HG03103 (cell line): ENCODE data around the gene LRRC56.
A peak's percentile ranks its signal among the peaks of the same experiment; 100 is the strongest.

Experiments
- ATAC-seq: cut with Tn5 transposase; IDR thresholded peaks from one replicate; pipeline ENCODE4 v1.9.1; 2021; ENCODE audit warnings: low read depth; ENCODE audit not compliant: unreplicated experiment

LRRC56 gene

GRCh38 chr11:556662-557256 is 19.4 kb downstream of the LRRC56 start:
- no peak for ATAC-seq

GRCh38 chr11:557328-558132 is 20.2 kb downstream of the LRRC56 start:
- no peak for ATAC-seq

- no peak for ATAC-seq
Observed at GRCh38 chr11:558503-558902, 21.2 kb downstream of the LRRC56 start.

- no peak for ATAC-seq
Observed at GRCh38 chr11:559020-559620, 21.8 kb downstream of the LRRC56 start.

DNA sequence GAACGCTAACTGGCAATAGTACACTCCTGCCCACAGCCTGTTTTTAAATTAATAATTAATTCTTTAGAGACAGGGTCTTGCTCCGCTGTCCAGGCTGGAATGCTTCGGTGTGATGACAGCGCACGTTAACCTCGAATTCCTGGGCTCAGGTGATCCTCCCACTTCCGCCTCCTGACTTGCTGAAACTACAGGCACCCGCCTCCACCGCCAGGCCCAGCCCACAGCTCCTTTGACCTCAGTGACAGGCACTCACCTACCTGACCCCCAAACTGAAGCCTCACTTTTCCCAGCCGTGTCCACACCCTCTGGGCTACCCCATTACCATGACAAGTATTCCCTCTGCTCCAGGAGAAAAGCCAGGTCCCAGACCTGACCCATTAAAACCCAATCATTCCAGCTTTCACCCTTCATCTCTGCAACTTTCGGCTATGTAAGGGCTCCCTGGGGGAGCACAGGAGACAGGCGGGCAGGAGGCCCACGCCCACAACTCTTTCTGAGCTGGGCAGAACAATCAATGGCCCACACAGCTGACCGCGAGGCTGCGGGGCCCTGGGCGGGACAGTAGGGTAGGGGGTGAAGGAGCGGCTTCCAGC is 22.5 kb downstream of the LRRC56 start:
- no peak for ATAC-seq

- peak; percentile 84 for ATAC-seq
Observed at GRCh38 chr11:560305-561147, 23.2 kb downstream of the LRRC56 start, which contains the start of the genes LMNTD2 and RASSF7. Gene LMNTD2, minus strand, starts transcription at chr11:560738. Its CDS starts 22 bp downstream, at chr11:560716. Gene RASSF7, plus strand, starts transcription at chr11:560970. Its CDS starts 799 bp downstream, at chr11:561769.

DNA sequence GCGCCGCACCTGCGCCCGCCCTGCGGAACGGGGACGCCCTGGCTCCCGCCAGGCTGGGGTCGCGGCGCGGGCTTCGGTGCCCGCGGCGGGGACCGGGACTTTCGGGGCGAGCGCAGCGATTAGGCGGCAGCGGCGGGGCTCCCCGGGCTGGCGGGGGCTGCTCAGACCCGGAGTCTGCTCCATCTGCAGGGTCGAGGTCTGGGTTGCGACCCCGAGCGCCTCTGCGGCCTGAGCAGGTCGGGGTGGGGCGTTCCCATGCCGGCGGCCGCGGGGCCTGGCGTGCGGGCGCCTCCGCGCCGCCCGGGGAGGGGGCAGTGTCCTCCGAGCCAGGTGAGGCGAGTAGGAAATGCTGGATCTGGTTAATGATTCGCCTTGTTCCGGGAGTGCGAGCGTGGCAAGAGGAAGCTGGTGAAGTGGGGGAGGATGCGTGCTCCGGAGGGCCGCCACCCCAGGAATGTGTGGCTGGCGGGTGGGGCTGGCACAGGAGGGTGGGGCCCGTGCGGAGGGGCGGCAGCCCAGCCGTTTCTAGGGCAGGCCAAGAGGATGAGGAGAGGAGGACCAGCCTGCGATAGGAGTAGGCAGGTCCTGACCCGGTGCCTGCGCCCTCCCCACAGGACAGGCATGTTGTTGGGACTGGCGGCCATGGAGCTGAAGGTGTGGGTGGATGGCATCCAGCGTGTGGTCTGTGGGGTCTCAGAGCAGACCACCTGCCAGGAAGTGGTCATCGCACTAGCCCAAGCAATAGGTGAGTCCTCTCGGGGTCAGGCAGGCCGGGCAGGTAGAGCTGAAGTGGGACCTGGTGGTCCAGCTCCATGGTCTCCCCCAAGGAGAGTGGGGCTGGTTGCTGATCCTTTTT is 24.0 kb downstream of the LRRC56 start:
- ATAC-seq, result peak; percentile 26

DNA sequence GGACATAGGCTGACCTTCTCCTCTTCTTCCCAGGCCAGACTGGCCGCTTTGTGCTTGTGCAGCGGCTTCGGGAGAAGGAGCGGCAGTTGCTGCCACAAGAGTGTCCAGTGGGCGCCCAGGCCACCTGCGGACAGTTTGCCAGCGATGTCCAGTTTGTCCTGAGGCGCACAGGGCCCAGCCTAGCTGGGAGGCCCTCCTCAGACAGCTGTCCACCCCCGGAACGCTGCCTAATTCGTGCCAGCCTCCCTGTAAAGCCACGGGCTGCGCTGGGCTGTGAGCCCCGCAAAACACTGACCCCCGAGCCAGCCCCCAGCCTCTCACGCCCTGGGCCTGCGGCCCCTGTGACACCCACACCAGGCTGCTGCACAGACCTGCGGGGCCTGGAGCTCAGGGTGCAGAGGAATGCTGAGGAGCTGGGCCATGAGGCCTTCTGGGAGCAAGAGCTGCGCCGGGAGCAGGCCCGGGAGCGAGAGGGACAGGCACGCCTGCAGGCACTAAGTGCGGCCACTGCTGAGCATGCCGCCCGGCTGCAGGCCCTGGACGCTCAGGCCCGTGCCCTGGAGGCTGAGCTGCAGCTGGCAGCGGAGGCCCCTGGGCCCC is 24.8 kb downstream of the LRRC56 start:
- ATAC-seq, result no peak

GRCh38 chr11:563066-563811 is 25.9 kb downstream of the LRRC56 start:
- no peak for ATAC-seq

DNA sequence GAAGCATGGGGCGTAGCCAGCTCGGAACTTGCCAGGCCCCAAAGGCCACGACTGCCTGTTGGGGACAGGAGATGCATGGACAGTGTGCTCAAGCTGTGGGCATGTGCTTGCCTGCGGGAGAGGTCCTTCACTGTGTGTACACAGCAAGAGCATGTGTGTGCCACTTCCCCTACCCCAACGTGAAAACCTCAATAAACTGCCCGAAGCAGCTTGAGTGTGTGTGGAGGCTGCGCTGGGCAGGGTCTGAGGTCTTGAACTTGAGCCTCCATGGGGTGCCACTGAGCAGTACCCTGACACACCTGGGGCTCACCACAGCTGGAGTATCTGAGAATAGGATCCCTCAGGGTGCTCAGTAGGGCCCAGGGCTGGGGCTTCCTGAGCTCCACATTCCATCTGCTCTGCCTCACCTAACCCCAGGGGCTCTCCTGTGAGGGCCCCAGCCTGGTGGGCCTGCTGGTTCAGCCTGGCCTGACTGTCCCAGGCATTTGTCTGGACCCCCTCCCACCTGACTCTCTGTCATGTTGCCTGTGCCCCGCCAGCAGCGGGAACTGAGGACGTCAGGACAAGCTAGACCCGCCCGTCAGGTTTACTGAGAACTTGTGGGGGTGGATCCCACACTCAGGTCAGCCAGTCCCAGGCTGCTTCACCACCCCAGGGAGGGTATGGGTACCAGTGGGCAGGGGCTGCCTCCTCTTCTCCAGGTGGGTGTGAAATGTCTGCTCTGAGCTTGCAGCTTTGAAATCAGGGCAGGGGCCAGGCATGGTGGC is 26.7 kb downstream of the LRRC56 start:
- ATAC-seq, result no peak

- no peak for ATAC-seq
Observed at GRCh38 chr11:565921-566509, 28.7 kb downstream of the LRRC56 start.

- no peak for ATAC-seq
Observed at GRCh38 chr11:567011-567628, 29.8 kb downstream of the LRRC56 start.

DNA sequence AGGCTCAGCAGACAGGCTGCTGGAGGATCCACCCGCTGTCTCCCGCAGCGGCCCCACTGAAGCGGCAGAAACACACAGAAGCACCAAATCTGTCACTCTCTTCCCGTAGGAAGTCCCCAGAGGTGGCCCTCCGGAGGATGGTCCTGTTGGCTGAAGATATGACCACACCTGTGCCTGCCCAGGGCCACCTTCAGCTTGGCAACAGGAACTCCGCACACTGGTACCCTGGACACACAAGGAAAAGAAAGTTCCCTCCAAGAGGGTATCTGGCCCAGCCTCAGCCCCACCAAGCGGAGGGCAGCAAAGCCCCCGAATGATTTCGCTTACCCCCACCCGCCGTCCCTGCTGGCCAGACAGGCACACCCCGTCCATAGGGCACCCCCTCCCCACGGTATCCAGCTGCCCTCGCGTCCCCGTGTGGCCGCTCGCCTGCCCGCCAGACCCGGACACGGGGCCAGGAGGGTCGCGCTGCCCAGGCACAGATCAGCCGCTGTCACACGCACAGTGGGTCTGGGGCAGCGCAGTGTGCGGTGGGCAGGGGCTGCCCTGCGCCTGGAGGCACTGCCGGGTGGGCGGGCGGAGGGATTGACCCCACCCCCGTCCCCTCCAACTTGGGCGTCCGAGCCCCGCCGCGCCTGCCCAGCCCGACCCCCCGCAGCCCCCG is 30.4 kb downstream of the LRRC56 start:
- ATAC-seq, result peak; percentile 14

DNA sequence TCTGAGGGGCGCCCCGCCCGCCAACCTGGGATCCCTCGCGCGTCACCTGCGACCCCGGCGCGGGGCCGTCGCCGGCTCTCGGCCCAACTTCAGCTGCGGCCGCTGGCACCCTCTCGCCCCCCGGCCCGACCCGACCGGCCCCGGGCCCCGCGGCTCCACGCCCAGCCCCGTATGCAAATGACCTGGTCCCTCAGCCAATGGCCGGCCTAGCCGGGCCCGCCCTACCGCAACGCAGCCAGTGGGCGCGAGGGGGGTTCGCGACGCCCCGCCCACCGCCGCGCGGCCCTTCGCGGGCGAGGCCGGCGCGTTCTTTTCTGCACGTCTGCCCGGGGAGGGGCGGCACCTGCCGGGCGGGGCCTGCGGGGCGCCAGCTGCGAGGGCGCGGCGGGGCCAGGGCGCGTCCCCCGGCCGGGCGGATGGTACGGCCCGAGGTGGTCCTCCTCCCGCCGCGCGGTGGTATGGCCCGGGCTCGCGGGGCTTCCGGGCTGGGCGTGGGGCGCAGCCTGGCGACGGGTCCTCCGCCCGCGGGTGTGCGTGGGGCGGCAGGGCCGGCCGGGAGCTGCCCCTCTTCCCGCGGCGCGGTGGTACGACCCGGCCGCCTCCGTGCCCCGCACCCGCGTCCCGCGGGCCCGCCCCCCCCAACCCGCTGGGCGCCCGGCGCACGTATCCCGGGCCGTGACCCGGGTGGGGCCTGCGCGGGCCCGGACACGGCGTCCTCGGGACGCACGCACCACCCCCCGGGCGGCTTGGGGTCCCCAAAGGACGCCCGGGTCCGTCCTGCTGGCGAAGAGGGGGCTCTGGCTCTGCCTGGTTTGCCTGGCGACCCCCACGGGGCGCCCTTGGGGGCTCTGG is 31.2 kb downstream of the LRRC56 start:
- ATAC-seq, result peak; percentile 84

DNA sequence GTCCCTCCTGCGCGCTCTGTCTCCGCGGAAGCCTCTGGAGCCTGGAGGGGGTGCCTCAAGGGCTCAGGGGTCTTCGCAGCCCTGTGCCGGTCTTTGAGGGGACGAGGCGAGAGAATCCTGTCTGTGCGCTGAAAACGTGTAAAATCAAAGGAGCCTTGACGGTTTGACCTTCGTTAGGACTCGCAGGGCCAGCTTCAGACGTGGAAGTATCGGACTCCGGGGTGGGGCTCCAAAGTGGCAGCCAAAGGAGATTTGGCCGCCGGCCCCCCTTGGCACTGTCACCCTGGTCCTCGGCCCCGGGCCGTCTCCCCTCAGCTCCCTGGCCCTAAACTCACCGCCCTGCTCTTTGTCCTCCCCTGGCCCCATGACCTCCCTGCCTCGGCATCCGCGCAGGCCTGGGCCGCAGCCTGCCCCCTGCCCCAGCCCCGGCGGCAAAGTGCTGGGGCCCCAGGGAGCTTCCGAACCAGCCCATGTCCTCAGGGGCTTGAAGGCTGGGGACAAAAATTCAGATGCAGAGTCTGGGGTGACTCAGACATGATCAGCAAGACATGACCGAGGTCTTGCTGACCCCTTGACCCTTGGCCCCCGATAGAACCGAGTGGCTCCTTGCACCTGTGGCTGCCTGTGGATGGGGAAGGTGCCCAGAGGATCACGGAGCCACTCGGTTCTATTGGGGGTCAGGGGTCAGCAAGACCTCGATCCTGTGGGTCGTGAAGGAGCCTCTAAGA is 32.0 kb downstream of the LRRC56 start:
- no peak for ATAC-seq
